SK-N-SH treated with all-trans-retinoic acid at 6 μM for 48 hours (cell line): ENCODE data around the gene GRAMD4.

ENCODE experiments used
- ATAC-seq: fragments of 200-7000 bp; cut with Tn5 transposase; 3 replicates; pipeline ENCODE4 v1.9.1; 2020; ENCODE audit warnings: mild to moderate bottlenecking, moderate library complexity
- ARNTL ChIP-seq: fragments of 450-650 bp; formaldehyde crosslinking; IDR thresholded peaks from 2 replicates; pipeline ENCODE4 v1.5.0; 2020; ENCODE audit warnings: low read depth, mild to moderate bottlenecking, moderate library complexity, borderline replicate concordance
- BACH2 ChIP-seq: fragments of 250-450 bp; sonication (Bioruptor Pico); IDR thresholded peaks from 2 replicates; pipeline ENCODE4 v1.9.0; 2021; ENCODE audit warnings: mild to moderate bottlenecking, borderline replicate concordance
- CSDC2 ChIP-seq: fragments of 250-450 bp; sonication (Bioruptor Pico); IDR thresholded peaks from 2 replicates; pipeline ENCODE4 v1.5.0; 2020; ENCODE audit warnings: mild to moderate bottlenecking, moderate library complexity
- ESRRG ChIP-seq: fragments of 250-450 bp; sonication (Bioruptor Pico); IDR thresholded peaks from 2 replicates; pipeline ENCODE4 v1.6.1; 2021; ENCODE audit warnings: mild to moderate bottlenecking
- GLIS3 ChIP-seq: fragments of 250-450 bp; sonication (Bioruptor Pico); IDR thresholded peaks from 2 replicates; pipeline ENCODE4 v1.5.0; 2020; ENCODE audit warnings: mild to moderate bottlenecking, moderate library complexity
- ISL1 ChIP-seq: fragments of 250-450 bp; sonication (Bioruptor Pico); IDR thresholded peaks from 2 replicates; pipeline ENCODE4 v2.1.2; 2022; ENCODE audit warnings: mild to moderate bottlenecking, moderate library complexity
- OSR1 ChIP-seq: fragments of 250-450 bp; sonication (Bioruptor Pico); IDR thresholded peaks from 2 replicates; pipeline ENCODE4 v1.8.0; 2022; ENCODE audit warnings: moderate library complexity, mild to moderate bottlenecking, inconsistent platforms
- POU6F1 ChIP-seq: fragments of 250-450 bp; sonication (Bioruptor Pico); IDR thresholded peaks from 2 replicates; pipeline ENCODE4 v1.8.0; 2021; ENCODE audit warnings: low read depth, mild to moderate bottlenecking, moderate library complexity, borderline replicate concordance
- PPARA ChIP-seq: fragments of 250-450 bp; sonication (Bioruptor Pico); IDR thresholded peaks from 2 replicates; pipeline ENCODE4 v1.5.0; 2020; ENCODE audit warnings: mild to moderate bottlenecking, borderline replicate concordance
- SNAI2 ChIP-seq: fragments of 250-450 bp; sonication (Bioruptor Pico); IDR thresholded peaks from 2 replicates; pipeline ENCODE4 v1.5.0; 2020; ENCODE audit warnings: mild to moderate bottlenecking, moderate library complexity
- TCF4 ChIP-seq: fragments of 250-450 bp; sonication (Bioruptor Pico); IDR thresholded peaks from 2 replicates; pipeline ENCODE4 v1.8.0; 2021; ENCODE audit warnings: mild to moderate bottlenecking, moderate library complexity, borderline replicate concordance
- TOX ChIP-seq: fragments of 250-450 bp; sonication (Bioruptor Pico); IDR thresholded peaks from 2 replicates; pipeline ENCODE4 v1.8.0; 2021; ENCODE audit warnings: mild to moderate bottlenecking, moderate library complexity, borderline replicate concordance
- ZC3H10 ChIP-seq: fragments of 250-450 bp; sonication (Bioruptor Pico); IDR thresholded peaks from 2 replicates; pipeline ENCODE4 v1.5.1; 2021; ENCODE audit warnings: mild to moderate bottlenecking, moderate library complexity
- ZFP3 ChIP-seq: fragments of 250-450 bp; sonication (Bioruptor Pico); IDR thresholded peaks from 2 replicates; pipeline ENCODE4 v1.5.0; 2020; ENCODE audit warnings: mild to moderate bottlenecking, moderate library complexity
- ZNF565 ChIP-seq: fragments of 450-650 bp; formaldehyde crosslinking; conservative IDR thresholded peaks from 2 replicates; pipeline ENCODE4 v1.5.0; 2020; ENCODE audit warnings: low read depth, mild to moderate bottlenecking, moderate library complexity
- ZNF70 ChIP-seq: fragments of 450-650 bp; formaldehyde crosslinking; IDR thresholded peaks from 2 replicates; pipeline ENCODE4 v1.5.0; 2020; ENCODE audit warnings: mild to moderate bottlenecking, moderate library complexity
- ZNF8 ChIP-seq: fragments of 450-650 bp; formaldehyde crosslinking; IDR thresholded peaks from 2 replicates; pipeline ENCODE4 v1.5.0; 2020; ENCODE audit warnings: mild to moderate bottlenecking, moderate library complexity
- TF ChIP-seq, protein P1 (sequence below): fragments of 250-450 bp; sonication (Bioruptor Pico); IDR thresholded peaks from 2 replicates; pipeline ENCODE4 v1.5.1; 2020; ENCODE audit warnings: low read depth, mild to moderate bottlenecking, moderate library complexity
- TF ChIP-seq, protein P2 (sequence below): fragments of 250-450 bp; sonication (Bioruptor Pico); IDR thresholded peaks from 2 replicates; pipeline ENCODE4 v1.8.0; 2020; ENCODE audit warnings: mild to moderate bottlenecking, moderate library complexity, borderline replicate concordance
- TF ChIP-seq, protein P3 (sequence below): fragments of 250-450 bp; sonication (Bioruptor Pico); IDR thresholded peaks from 2 replicates; pipeline ENCODE4 v1.5.1; 2021; ENCODE audit warnings: mild to moderate bottlenecking, moderate library complexity
- TF ChIP-seq, protein P4 (sequence below): fragments of 250-450 bp; sonication (Bioruptor Pico); IDR thresholded peaks from 2 replicates; pipeline ENCODE4 v1.5.0; 2020; ENCODE audit warnings: mild to moderate bottlenecking, moderate library complexity

The GRAMD4 gene

DNA sequence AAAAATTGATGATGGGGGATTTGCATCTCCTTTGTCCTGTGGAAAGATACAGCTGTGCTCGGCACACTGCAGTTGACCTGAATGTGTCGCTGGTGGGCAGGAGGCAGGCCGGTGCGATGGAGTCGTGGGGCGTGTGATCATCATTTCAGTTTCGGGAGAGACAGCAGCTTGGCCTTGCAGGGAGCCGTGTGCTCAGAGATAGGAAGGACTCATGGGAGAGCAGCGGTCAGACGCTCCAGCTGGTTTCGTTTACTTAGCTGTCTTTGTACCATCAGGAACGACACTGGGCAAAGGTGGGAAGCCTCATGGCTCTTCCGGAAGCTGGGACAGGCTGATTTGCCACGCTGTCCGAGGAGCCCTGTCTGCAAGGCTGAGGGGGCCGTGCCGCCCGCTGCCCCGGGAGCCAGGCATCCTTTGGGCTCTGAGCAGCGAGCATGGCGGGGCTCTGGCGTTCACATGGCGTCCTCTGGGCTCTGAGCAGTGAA is 32.7 kb downstream of the GRAMD4 start:
- TF ChIP-seq ESRRG (no peak), TOX (CRISPR knock-in tag) (no peak), OSR1 (CRISPR knock-in tag) (no peak), ZNF70 (CRISPR knock-in tag) (no peak), ISL1 (CRISPR knock-in tag) (no peak), ZNF8 (no peak), ZC3H10 (CRISPR knock-in tag) (no peak), BACH2 (CRISPR knock-in tag) (no peak), GLIS3 (CRISPR knock-in tag) (no peak), PPARA (CRISPR knock-in tag) (no peak), SNAI2 (CRISPR knock-in tag) (no peak), ZFP3 (CRISPR knock-in tag) (no peak)
- TF ChIP-seq, protein P1, sequence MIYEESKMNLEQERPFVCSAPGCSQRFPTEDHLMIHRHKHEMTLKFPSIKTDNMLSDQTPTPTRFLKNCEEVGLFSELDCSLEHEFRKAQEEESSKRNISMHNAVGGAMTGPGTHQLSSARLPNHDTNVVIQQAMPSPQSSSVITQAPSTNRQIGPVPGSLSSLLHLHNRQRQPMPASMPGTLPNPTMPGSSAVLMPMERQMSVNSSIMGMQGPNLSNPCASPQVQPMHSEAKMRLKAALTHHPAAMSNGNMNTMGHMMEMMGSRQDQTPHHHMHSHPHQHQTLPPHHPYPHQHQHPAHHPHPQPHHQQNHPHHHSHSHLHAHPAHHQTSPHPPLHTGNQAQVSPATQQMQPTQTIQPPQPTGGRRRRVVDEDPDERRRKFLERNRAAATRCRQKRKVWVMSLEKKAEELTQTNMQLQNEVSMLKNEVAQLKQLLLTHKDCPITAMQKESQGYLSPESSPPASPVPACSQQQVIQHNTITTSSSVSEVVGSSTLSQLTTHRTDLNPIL (CRISPR knock-in tag): no peak
- TF ChIP-seq, protein P2, sequence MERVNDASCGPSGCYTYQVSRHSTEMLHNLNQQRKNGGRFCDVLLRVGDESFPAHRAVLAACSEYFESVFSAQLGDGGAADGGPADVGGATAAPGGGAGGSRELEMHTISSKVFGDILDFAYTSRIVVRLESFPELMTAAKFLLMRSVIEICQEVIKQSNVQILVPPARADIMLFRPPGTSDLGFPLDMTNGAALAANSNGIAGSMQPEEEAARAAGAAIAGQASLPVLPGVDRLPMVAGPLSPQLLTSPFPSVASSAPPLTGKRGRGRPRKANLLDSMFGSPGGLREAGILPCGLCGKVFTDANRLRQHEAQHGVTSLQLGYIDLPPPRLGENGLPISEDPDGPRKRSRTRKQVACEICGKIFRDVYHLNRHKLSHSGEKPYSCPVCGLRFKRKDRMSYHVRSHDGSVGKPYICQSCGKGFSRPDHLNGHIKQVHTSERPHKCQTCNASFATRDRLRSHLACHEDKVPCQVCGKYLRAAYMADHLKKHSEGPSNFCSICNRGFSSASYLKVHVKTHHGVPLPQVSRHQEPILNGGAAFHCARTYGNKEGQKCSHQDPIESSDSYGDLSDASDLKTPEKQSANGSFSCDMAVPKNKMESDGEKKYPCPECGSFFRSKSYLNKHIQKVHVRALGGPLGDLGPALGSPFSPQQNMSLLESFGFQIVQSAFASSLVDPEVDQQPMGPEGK (CRISPR knock-in tag): no peak
- TF ChIP-seq, all 23 proteins: peak for 0
- ATAC-seq: no peak

DNA sequence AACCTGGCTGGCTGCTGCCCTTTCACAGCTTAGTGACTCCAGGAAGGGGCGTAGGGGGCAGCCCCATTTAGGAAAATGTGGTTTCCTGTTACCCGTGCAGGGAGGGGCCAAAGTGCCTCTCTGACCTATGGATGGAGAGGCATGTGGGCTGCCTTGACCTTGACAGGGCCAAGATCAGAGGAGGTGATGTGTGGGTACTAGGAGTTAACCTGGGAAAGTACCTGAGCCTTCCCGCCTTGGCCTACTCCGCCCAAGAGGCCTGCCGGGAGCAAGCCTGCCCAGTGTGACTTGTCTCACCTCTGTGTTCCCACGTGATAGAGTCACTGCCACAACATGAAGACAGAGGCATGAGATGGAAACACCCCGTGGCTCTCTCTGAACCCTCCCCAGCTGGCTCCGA is 33.4 kb downstream of the GRAMD4 start:
- ATAC-seq: no peak
- TF ChIP-seq SNAI2 (CRISPR knock-in tag): no peak
- no peak for TF ChIP-seq ZC3H10 (CRISPR knock-in tag)
- TF ChIP-seq TCF4 (CRISPR knock-in tag): no peak
- no peak for TF ChIP-seq ESRRG
- TF ChIP-seq GLIS3 (CRISPR knock-in tag): no peak
- TF ChIP-seq, protein P3, sequence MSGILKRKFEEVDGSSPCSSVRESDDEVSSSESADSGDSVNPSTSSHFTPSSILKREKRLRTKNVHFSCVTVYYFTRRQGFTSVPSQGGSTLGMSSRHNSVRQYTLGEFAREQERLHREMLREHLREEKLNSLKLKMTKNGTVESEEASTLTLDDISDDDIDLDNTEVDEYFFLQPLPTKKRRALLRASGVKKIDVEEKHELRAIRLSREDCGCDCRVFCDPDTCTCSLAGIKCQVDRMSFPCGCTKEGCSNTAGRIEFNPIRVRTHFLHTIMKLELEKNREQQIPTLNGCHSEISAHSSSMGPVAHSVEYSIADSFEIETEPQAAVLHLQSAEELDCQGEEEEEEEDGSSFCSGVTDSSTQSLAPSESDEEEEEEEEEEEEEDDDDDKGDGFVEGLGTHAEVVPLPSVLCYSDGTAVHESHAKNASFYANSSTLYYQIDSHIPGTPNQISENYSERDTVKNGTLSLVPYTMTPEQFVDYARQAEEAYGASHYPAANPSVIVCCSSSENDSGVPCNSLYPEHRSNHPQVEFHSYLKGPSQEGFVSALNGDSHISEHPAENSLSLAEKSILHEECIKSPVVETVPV: no peak
- TF ChIP-seq, protein P4, sequence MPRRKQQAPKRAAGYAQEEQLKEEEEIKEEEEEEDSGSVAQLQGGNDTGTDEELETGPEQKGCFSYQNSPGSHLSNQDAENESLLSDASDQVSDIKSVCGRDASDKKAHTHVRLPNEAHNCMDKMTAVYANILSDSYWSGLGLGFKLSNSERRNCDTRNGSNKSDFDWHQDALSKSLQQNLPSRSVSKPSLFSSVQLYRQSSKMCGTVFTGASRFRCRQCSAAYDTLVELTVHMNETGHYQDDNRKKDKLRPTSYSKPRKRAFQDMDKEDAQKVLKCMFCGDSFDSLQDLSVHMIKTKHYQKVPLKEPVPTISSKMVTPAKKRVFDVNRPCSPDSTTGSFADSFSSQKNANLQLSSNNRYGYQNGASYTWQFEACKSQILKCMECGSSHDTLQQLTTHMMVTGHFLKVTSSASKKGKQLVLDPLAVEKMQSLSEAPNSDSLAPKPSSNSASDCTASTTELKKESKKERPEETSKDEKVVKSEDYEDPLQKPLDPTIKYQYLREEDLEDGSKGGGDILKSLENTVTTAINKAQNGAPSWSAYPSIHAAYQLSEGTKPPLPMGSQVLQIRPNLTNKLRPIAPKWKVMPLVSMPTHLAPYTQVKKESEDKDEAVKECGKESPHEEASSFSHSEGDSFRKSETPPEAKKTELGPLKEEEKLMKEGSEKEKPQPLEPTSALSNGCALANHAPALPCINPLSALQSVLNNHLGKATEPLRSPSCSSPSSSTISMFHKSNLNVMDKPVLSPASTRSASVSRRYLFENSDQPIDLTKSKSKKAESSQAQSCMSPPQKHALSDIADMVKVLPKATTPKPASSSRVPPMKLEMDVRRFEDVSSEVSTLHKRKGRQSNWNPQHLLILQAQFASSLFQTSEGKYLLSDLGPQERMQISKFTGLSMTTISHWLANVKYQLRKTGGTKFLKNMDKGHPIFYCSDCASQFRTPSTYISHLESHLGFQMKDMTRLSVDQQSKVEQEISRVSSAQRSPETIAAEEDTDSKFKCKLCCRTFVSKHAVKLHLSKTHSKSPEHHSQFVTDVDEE: no peak
- TF ChIP-seq ZFP3 (CRISPR knock-in tag): no peak
- TF ChIP-seq ISL1 (CRISPR knock-in tag): no peak
- no peak for TF ChIP-seq PPARA (CRISPR knock-in tag)

- ATAC-seq: no peak
- TF ChIP-seq ARNTL (CRISPR knock-in tag) (no peak), ISL1 (CRISPR knock-in tag) (no peak), BACH2 (CRISPR knock-in tag) (no peak), POU6F1 (CRISPR knock-in tag) (no peak), ZNF565 (CRISPR knock-in tag) (no peak), SNAI2 (CRISPR knock-in tag) (no peak), CSDC2 (CRISPR knock-in tag) (no peak)
Measured at GRCh38 chr22:46654426-46654825, 34.2 kb downstream of the GRAMD4 start.
